ENCODE results near the gene FKBP1A.

Gene FKBP1A

GRCh38 chr20:1382670-1383069 is 10.2 kb downstream of the FKBP1A start:
- no peak for DNase-seq

- DNase-seq = no peak
Observed at GRCh38 chr20:1381753-1382591, 10.9 kb downstream of the FKBP1A start.

GRCh38 chr20:1378735-1379125 is 14.1 kb downstream of the FKBP1A start:
- no peak for DNase-seq

GRCh38 chr20:1377984-1378734 is 14.7 kb downstream of the FKBP1A start:
- no peak for DNase-seq

- DNase-seq = no peak
Observed at GRCh38 chr20:1377341-1377871, 15.4 kb downstream of the FKBP1A start.

- no peak for DNase-seq
Observed at GRCh38 chr20:1376408-1377270, 16.2 kb downstream of the FKBP1A start.

GRCh38 chr20:1376007-1376406 is 16.8 kb downstream of the FKBP1A start:
- DNase-seq = no peak

- DNase-seq = no peak
Observed at GRCh38 chr20:1375515-1375914, 17.3 kb downstream of the FKBP1A start.

GRCh38 chr20:1374246-1374645 is 18.6 kb downstream of the FKBP1A start:
- no peak for DNase-seq

- DNase-seq = no peak
Observed at GRCh38 chr20:1373614-1374013, 19.2 kb downstream of the FKBP1A start.

GRCh38 chr20:1373036-1373435 is 19.8 kb downstream of the FKBP1A start:
- DNase-seq = no peak

GRCh38 chr20:1371830-1372539 is 20.9 kb downstream of the FKBP1A start:
- DNase-seq = no peak

GRCh38 chr20:1371202-1371782 is 21.6 kb downstream of the FKBP1A start:
- DNase-seq = no peak

GRCh38 chr20:1370548-1371110 is 22.2 kb downstream of the FKBP1A start:
- DNase-seq = no peak

- DNase-seq = no peak
Observed at GRCh38 chr20:1369970-1370369, 22.9 kb downstream of the FKBP1A start.

GRCh38 chr20:1368448-1369199 is 24.2 kb downstream of the FKBP1A start:
- DNase-seq = no peak

- no peak for DNase-seq
Observed at GRCh38 chr20:1367479-1367878, 25.4 kb downstream of the FKBP1A start.

GRCh38 chr20:1364106-1364505 is 28.7 kb downstream of the FKBP1A start:
- DNase-seq = no peak

GRCh38 chr20:1363522-1363921 is 29.3 kb downstream of the FKBP1A start:
- no peak for DNase-seq

- no peak for DNase-seq
Observed at GRCh38 chr20:1362484-1362883, 30.4 kb downstream of the FKBP1A start.
